ENCODE data around the gene LRP11.

GRCh38 chr6:149869275-149869892 is 5.2 kb upstream of the LRP11 start:
- TF ChIP-seq, protein P1, sequence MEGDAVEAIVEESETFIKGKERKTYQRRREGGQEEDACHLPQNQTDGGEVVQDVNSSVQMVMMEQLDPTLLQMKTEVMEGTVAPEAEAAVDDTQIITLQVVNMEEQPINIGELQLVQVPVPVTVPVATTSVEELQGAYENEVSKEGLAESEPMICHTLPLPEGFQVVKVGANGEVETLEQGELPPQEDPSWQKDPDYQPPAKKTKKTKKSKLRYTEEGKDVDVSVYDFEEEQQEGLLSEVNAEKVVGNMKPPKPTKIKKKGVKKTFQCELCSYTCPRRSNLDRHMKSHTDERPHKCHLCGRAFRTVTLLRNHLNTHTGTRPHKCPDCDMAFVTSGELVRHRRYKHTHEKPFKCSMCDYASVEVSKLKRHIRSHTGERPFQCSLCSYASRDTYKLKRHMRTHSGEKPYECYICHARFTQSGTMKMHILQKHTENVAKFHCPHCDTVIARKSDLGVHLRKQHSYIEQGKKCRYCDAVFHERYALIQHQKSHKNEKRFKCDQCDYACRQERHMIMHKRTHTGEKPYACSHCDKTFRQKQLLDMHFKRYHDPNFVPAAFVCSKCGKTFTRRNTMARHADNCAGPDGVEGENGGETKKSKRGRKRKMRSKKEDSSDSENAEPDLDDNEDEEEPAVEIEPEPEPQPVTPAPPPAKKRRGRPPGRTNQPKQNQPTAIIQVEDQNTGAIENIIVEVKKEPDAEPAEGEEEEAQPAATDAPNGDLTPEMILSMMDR (IDR thresholded peaks at IDR 0.05) = no peak
- no peak for TF ChIP-seq POLR2A (IDR thresholded peaks at IDR 0.05)

All from adrenal gland (tissue), 5 donors.